WTC11 (cell line): ENCODE results near the gene ZNF385A. TPM values are rescaled to one million over a fixed set of nuclear protein-coding genes. Genes with fewer than 3 reads are reported as not detected.
A peak's percentile ranks its signal among the peaks of the same experiment; 100 is the strongest.

Experiments used
- ATAC-seq: fragments of 200-7000 bp; cut with Tn5 transposase; 2 replicates; pipeline ENCODE4 v1.10.0; 2021; ENCODE audit warnings: mild to moderate bottlenecking, moderate library complexity
- CTCF ChIA-PET: fragments of 300-600 bp; sonication (Branson Sonifier 250); formaldehyde crosslinking; loops from one replicate; lab custom pipeline; 2021; ENCODE audit warnings: antibody characterized with exemption; lab: Charles Lee
- POLR2A ChIA-PET: fragments of 350-600 bp; sonication (Branson Sonifier 250); formaldehyde crosslinking; loops from one replicate; lab custom pipeline; 2021; ENCODE audit warnings: antibody characterized with exemption; lab: Charles Lee
- DNase-seq: peaks from one replicate; pipeline ENCODE4 v3.0.0; 2021; ENCODE audit warnings: low spot score
- H3K27ac Mint-ChIP-seq: 2 replicates; pipeline ENCODE4 v1.8.0; 2021; ENCODE audit warnings: mixed read lengths
- H3K27me3 Mint-ChIP-seq: 2 replicates; pipeline ENCODE4 v1.8.0; 2021; ENCODE audit warnings: low read depth, mild to moderate bottlenecking, moderate library complexity, mixed read lengths
- H3K36me3 Mint-ChIP-seq: 2 replicates; pipeline ENCODE4 v1.8.0; 2021; ENCODE audit warnings: mixed read lengths
- H3K4me1 Mint-ChIP-seq: 2 replicates; pipeline ENCODE4 v1.8.0; 2022; ENCODE audit warnings: mixed read lengths
- H3K4me3 Mint-ChIP-seq: 2 replicates; pipeline ENCODE4 v1.8.0; 2021; ENCODE audit warnings: mild to moderate bottlenecking, moderate library complexity, mixed read lengths
- H3K9me3 Mint-ChIP-seq: 2 replicates; pipeline ENCODE4 v1.8.0; 2021; ENCODE audit warnings: mixed read lengths
- CBFB ChIP-seq: sonication (generic); formaldehyde crosslinking; IDR thresholded peaks from 2 replicates; pipeline ENCODE4 v1.8.1; 2022; ENCODE audit warnings: mild to moderate bottlenecking, low read depth, missing genetic modification reagents
- FOXJ3 ChIP-seq: sonication (generic); formaldehyde crosslinking; IDR thresholded peaks from 2 replicates; pipeline ENCODE4 v1.9.0; 2021; ENCODE audit warnings: missing genetic modification reagents, mild to moderate bottlenecking, borderline replicate concordance
- GTF2I ChIP-seq: fragments of 250-450 bp; sonication (Bioruptor Pico); conservative IDR thresholded peaks from 2 replicates; pipeline ENCODE4 v1.4.0; 2021; ENCODE audit warnings: mild to moderate bottlenecking
- JAZF1 ChIP-seq: fragments of 250-450 bp; sonication (Bioruptor Pico); IDR thresholded peaks from 2 replicates; pipeline ENCODE4 v1.9.0; 2021; ENCODE audit warnings: moderate library complexity, mild to moderate bottlenecking, inconsistent platforms
- SP1 ChIP-seq: sonication (generic); formaldehyde crosslinking; conservative IDR thresholded peaks from 2 replicates; pipeline ENCODE4 v1.8.1; 2022; ENCODE audit warnings: missing genetic modification reagents
- ZNF138 ChIP-seq: sonication (generic); formaldehyde crosslinking; conservative IDR thresholded peaks from 2 replicates; pipeline ENCODE4 v1.8.1; 2022; ENCODE audit warnings: mild to moderate bottlenecking, moderate library complexity, missing genetic modification reagents
- total RNA-seq: library from RNA; stranded (reverse); gene quantifications from 3 replicates; pipeline ENCODE4 v1.2.3, GENCODE V29; 2021
- TF ChIP-seq, protein P1 (sequence below): fragments of 200-600 bp; IDR thresholded peaks from 2 replicates; pipeline ENCODE4 v1.8.0; 2022; ENCODE audit warnings: antibody characterized with exemption
- TF ChIP-seq, protein P2 (sequence below): sonication (generic); formaldehyde crosslinking; IDR thresholded peaks from 2 replicates; pipeline ENCODE4 v1.8.0; 2023; ENCODE audit warnings: missing genetic modification reagents, mild to moderate bottlenecking, borderline replicate concordance
- TF ChIP-seq, protein P3 (sequence below): sonication (generic); formaldehyde crosslinking; IDR thresholded peaks from 2 replicates; pipeline ENCODE4 v1.8.0; 2022; ENCODE audit warnings: mild to moderate bottlenecking, missing genetic modification reagents
- TF ChIP-seq, protein P4 (sequence below): sonication (generic); formaldehyde crosslinking; IDR thresholded peaks from 2 replicates; pipeline ENCODE4 v1.8.1; 2022; ENCODE audit warnings: low read depth, missing genetic modification reagents, borderline replicate concordance
- TF ChIP-seq, protein P5 (sequence below): fragments of 250-450 bp; sonication (Bioruptor Pico); IDR thresholded peaks from 2 replicates; pipeline ENCODE4 v1.9.0; 2021; ENCODE audit warnings: mild to moderate bottlenecking

The ZNF385A gene
- total RNA-seq, 1 experiment from 2014 or later: 23.5 TPM

DNA sequence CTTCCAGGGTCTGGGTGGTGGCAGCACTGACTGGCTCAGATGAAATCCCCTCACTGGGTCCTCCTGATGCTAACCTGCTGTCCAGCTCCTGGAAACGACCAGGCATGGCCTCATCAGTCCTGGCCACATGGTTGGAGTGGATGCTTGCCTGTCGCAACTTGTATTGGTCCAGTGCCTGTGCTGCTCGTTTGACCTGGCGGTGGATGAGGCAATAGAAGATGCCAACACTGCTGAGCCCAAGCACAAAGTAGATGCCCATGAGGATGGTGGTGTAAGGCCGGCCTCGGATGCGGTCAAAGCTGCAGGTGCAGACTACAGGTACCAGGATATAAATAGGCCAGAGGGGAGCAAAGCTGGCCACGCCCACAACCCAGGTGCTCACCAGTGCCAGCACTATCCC, 21.5 kb downstream of the ZNF385A start:
- ChIA-PET CTCF (interaction anchor here (0.8 to 9.1 kb wide), 9 partner anchors 10 to 147 kb away, joined by 3 to 200 read pairs (median 5); no protein-coding TSS in a partner anchor), POLR2A (interaction anchor here (1.0 kb wide), 1 partner anchor 27 kb away, joined by 3 read pairs; no protein-coding TSS in a partner anchor)
- DNase-seq (no peak), ATAC-seq (no peak)
- H3K36me3 Mint-ChIP-seq: no peaks in the 10 kb centered on the region
- H3K9me3 Mint-ChIP-seq: no peaks in the 10 kb centered on the region
- no peak for TF ChIP-seq ZNF138
- TF ChIP-seq CBFB (CRISPR knock-in tag): no peak
- peaks cover 9% of the 10 kb centered on the region for H3K4me1 Mint-ChIP-seq
- H3K27ac Mint-ChIP-seq: no peak overlapping the region
- peaks cover 33% of the 10 kb centered on the region for H3K27me3 Mint-ChIP-seq
- no peak overlapping the region for H3K4me3 Mint-ChIP-seq

- DNase-seq (peak; percentile 94), ATAC-seq (peak; percentile 42)
- no peak for TF ChIP-seq FOXJ3 (CRISPR knock-in tag)
- TF ChIP-seq, protein P1, sequence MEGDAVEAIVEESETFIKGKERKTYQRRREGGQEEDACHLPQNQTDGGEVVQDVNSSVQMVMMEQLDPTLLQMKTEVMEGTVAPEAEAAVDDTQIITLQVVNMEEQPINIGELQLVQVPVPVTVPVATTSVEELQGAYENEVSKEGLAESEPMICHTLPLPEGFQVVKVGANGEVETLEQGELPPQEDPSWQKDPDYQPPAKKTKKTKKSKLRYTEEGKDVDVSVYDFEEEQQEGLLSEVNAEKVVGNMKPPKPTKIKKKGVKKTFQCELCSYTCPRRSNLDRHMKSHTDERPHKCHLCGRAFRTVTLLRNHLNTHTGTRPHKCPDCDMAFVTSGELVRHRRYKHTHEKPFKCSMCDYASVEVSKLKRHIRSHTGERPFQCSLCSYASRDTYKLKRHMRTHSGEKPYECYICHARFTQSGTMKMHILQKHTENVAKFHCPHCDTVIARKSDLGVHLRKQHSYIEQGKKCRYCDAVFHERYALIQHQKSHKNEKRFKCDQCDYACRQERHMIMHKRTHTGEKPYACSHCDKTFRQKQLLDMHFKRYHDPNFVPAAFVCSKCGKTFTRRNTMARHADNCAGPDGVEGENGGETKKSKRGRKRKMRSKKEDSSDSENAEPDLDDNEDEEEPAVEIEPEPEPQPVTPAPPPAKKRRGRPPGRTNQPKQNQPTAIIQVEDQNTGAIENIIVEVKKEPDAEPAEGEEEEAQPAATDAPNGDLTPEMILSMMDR: peak; percentile 73
- H3K4me1 Mint-ChIP-seq: peaks cover 7% of the 10 kb centered on the region
- no peak overlapping the region; the same call in 1 of the 2 replicates for H3K27ac Mint-ChIP-seq
- no peaks in the 10 kb centered on the region for H3K9me3 Mint-ChIP-seq
- ChIA-PET POLR2A (interaction anchor here (1.4 kb wide), 1 partner anchor 18 kb away, joined by 4 read pairs; no protein-coding TSS in a partner anchor), CTCF (interaction anchor here (0.6 to 9.1 kb wide), 21 partner anchors 7 to 155 kb away, joined by 3 to 200 read pairs (median 7); partner anchors contain the start of genes COPZ1 and NFE2)
- H3K4me3 Mint-ChIP-seq: peak overlapping the region; percentile 38
- no peaks in the 10 kb centered on the region for H3K36me3 Mint-ChIP-seq
- H3K27me3 Mint-ChIP-seq: peaks cover 15% of the 10 kb centered on the region
Observed at GRCh38 chr12:54360717-54361456, 23.6 kb downstream of the ZNF385A start.

GRCh38 chr12:54359762-54360351, 24.7 kb downstream of the ZNF385A start:
- Mint-ChIP-seq H3K4me1 (peaks cover 7% of the 10 kb centered on the region), H3K27ac (no peak overlapping the region)
- POLR2A ChIA-PET: interaction anchor here (0.7 to 4.2 kb wide), 8 partner anchors 11 to 101 kb away, joined by 3 to 40 read pairs (median 4); partner anchors contain the start of genes CBX5, COPZ1 and HNRNPA1

DNA sequence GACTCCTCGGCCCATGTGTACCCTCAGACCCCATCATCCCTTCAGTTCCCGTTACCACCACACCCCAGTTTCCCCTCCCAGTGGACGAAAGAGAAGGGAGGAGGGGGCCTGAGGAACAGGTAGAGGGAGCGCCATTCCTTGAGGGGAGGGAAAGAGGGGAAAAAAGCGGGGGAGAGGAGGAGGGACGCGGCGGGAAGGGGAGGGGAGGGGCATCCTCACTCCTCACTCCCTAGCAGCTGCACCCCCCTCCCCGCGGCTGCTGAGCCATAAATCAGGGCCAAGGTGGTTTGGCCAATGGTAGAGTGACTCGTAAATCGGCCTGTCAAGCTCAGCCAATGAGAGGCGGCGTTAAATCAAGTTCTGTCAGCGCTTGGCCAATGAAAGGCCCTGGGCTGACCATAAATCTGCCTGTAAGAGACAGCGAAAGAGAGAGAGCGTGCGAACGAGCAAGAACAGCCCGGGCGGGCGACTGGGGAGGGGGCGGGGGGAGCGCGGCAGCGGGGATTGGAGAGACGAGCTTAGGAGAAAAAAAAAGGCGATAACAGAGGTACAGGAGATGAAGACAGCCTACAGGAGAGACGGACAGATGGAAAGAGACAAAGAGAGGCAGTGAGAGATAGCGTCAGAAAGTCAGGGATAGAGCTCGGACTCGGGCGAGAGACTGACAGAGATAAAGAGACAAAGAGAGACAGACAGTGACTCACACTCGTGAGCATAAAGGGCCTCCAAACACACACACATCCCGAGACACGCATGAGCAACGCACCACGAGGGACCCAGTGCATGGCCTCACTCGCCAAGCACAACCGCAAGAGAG, 25.4 kb downstream of the ZNF385A start:
- ChIA-PET CTCF (interaction anchor here (0.5 to 9.1 kb wide), 32 partner anchors 9 to 665 kb away, joined by 3 to 200 read pairs (median 6); partner anchors contain the start of genes CBX5, COPZ1, HNRNPA1 and HOXC5), POLR2A (interaction anchor here (0.7 to 4.2 kb wide), 13 partner anchors 11 to 100 kb away, joined by 3 to 40 read pairs (median 4); partner anchors contain the start of genes CBX5, COPZ1, HNRNPA1 and NFE2)
- ATAC-seq: peak; percentile 77
- DNase-seq: peak; percentile 96
- no peak overlapping the region for H3K27ac Mint-ChIP-seq
- H3K36me3 Mint-ChIP-seq: no peaks in the 10 kb centered on the region
- H3K9me3 Mint-ChIP-seq: no peaks in the 10 kb centered on the region
- peaks cover 7% of the 10 kb centered on the region for H3K4me1 Mint-ChIP-seq
- peaks cover 7% of the 10 kb centered on the region for H3K27me3 Mint-ChIP-seq
- no peak overlapping the region for H3K4me3 Mint-ChIP-seq
- TF ChIP-seq, protein P2, sequence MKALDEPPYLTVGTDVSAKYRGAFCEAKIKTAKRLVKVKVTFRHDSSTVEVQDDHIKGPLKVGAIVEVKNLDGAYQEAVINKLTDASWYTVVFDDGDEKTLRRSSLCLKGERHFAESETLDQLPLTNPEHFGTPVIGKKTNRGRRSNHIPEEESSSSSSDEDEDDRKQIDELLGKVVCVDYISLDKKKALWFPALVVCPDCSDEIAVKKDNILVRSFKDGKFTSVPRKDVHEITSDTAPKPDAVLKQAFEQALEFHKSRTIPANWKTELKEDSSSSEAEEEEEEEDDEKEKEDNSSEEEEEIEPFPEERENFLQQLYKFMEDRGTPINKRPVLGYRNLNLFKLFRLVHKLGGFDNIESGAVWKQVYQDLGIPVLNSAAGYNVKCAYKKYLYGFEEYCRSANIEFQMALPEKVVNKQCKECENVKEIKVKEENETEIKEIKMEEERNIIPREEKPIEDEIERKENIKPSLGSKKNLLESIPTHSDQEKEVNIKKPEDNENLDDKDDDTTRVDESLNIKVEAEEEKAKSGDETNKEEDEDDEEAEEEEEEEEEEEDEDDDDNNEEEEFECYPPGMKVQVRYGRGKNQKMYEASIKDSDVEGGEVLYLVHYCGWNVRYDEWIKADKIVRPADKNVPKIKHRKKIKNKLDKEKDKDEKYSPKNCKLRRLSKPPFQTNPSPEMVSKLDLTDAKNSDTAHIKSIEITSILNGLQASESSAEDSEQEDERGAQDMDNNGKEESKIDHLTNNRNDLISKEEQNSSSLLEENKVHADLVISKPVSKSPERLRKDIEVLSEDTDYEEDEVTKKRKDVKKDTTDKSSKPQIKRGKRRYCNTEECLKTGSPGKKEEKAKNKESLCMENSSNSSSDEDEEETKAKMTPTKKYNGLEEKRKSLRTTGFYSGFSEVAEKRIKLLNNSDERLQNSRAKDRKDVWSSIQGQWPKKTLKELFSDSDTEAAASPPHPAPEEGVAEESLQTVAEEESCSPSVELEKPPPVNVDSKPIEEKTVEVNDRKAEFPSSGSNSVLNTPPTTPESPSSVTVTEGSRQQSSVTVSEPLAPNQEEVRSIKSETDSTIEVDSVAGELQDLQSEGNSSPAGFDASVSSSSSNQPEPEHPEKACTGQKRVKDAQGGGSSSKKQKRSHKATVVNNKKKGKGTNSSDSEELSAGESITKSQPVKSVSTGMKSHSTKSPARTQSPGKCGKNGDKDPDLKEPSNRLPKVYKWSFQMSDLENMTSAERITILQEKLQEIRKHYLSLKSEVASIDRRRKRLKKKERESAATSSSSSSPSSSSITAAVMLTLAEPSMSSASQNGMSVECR (CRISPR knock-in tag): 0 out of 2 replicates have a peak, but pooled peaks have one; percentile 39
- TF ChIP-seq GTF2I (no peak), JAZF1 (CRISPR knock-in tag) (no peak), FOXJ3 (CRISPR knock-in tag) (no peak), SP1 (CRISPR knock-in tag) (peak; percentile 74)
- TF ChIP-seq, protein P3, sequence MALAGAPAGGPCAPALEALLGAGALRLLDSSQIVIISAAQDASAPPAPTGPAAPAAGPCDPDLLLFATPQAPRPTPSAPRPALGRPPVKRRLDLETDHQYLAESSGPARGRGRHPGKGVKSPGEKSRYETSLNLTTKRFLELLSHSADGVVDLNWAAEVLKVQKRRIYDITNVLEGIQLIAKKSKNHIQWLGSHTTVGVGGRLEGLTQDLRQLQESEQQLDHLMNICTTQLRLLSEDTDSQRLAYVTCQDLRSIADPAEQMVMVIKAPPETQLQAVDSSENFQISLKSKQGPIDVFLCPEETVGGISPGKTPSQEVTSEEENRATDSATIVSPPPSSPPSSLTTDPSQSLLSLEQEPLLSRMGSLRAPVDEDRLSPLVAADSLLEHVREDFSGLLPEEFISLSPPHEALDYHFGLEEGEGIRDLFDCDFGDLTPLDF (CRISPR knock-in tag): no peak
- TF ChIP-seq, protein P4, sequence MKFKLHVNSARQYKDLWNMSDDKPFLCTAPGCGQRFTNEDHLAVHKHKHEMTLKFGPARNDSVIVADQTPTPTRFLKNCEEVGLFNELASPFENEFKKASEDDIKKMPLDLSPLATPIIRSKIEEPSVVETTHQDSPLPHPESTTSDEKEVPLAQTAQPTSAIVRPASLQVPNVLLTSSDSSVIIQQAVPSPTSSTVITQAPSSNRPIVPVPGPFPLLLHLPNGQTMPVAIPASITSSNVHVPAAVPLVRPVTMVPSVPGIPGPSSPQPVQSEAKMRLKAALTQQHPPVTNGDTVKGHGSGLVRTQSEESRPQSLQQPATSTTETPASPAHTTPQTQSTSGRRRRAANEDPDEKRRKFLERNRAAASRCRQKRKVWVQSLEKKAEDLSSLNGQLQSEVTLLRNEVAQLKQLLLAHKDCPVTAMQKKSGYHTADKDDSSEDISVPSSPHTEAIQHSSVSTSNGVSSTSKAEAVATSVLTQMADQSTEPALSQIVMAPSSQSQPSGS (CRISPR knock-in tag): no peak

More at GRCh38 chr12:54359762-54360351, 24.7 kb downstream of the ZNF385A start:
- Mint-ChIP-seq H3K36me3 (no peaks in the 10 kb centered on the region), H3K9me3 (no peaks in the 10 kb centered on the region), H3K4me3 (no peak overlapping the region), H3K27me3 (peaks cover 14% of the 10 kb centered on the region)
- CTCF ChIA-PET: interaction anchor here (0.8 to 9.1 kb wide), 27 partner anchors 8 to 369 kb away, joined by 3 to 200 read pairs (median 7); partner anchors contain the start of genes CBX5, COPZ1, HNRNPA1 and HOXC5
- no peak for ATAC-seq
- TF ChIP-seq GTF2I: 0 out of 2 replicates have a peak, but pooled peaks have one; percentile 6
- TF ChIP-seq, protein P5, sequence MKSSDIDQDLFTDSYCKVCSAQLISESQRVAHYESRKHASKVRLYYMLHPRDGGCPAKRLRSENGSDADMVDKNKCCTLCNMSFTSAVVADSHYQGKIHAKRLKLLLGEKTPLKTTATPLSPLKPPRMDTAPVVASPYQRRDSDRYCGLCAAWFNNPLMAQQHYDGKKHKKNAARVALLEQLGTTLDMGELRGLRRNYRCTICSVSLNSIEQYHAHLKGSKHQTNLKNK (CRISPR knock-in tag): no peak
- no peak for DNase-seq
